Astrocyte of the hippocampus (primary cell): Measurements from ENCODE around the gene PGA3.
"Not testable (repeated sequence)": the region's sequence is repeated elsewhere in the genome, so short reads cannot be mapped to it uniquely, and the experiment has no call there.

Experiments used
- DNase-seq: peaks from one replicate; pipeline ENCODE4 v3.0.0; 2011; ENCODE audit warnings: low read depth, low spot score

Gene PGA3

DNA sequence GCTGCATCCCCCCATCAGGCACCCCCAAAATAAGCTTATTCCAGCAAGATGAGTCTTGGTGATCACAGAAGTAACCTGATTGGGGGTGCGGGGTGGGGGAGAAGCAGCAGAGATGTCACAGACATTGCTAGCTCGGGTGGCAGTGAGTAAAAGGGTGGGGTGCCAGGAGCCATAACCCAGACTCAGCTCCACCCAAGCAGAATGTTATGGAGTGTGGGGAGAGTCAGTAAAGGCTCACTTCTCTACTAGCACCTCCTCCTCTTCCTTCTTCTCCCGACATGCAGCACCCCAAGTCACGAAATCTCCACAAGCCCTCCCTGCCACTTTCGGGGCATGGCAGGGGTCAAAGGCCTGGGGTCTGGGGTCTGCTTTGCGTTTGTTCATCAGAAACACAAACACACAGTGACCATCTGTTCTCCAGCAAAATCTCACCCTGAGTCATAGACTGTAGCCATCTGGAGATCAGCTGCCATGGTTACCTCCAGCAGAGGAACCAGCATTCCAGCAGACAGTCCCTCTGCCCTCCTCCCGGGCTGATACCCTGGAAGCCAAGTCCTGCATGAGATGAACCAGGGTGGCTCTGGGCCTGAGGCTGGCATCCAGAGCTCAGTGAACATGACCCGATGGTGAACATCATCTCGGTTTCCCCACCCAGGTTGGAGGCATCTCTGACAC lies 4.5 kb downstream of the PGA3 start:
- DNase-seq = not testable (repeated sequence)

GRCh38 chr11:61210629-61211028 lies 7.3 kb downstream of the PGA3 start:
- DNase-seq = not testable (repeated sequence)

GRCh38 chr11:61211327-61211952 lies 8.1 kb downstream of the PGA3 start:
- not testable (repeated sequence) for DNase-seq

DNA sequence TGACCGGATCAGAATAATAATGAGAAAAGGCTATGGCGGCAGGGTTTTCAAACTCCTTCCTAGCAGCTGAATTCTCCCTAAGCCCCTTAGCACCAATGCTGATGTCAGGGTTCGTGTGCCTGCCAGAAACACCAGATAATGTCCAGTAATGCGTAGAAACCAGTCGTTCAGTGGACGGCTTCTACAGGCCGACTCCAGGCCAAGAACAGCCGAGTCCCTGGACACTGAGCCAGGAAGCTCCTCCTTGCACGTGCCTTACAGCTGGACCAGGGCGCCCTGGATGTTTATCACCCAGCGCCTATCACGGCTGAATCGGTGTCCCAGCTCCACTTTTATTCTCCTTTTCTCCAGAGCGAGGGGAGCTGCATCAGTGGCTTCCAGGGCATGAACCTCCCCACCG lies 8.9 kb downstream of the PGA3 start:
- not testable (repeated sequence) for DNase-seq

DNA sequence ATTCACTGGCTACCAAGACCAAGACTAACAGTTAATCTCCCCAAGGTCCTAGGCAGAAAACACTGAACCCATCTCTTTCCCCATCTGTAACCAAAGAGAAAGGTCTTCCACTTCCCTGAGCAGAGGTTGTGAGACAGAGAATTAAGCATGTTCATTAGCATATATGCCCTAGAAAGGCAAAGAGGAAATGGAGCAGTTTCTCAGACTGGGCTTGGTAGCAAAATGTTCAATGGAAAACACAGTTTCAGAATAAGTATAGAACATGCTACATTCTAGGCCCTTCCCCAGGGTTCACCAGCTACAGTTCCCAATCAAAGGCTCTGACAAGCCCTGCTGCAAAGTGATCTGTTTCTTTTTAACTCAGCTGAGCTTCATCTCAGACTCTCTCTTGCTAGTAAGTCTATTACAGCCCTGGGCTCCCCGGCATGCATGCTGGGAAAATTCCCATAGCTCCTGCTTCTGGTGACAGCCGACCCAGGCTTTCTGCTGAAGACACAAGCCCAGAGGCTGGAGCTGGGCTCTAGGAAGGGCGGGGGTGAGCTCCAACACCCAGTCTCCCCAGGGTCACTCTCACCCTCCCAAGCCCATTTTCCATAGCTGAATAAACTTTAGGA lies 10.5 kb downstream of the PGA3 start:
- DNase-seq = not testable (repeated sequence)

GRCh38 chr11:61218306-61218705 lies 15.0 kb downstream of the PGA3 start:
- not testable (repeated sequence) for DNase-seq

GRCh38 chr11:61219016-61219415 lies 15.7 kb downstream of the PGA3 start:
- DNase-seq = not testable (repeated sequence)

DNA sequence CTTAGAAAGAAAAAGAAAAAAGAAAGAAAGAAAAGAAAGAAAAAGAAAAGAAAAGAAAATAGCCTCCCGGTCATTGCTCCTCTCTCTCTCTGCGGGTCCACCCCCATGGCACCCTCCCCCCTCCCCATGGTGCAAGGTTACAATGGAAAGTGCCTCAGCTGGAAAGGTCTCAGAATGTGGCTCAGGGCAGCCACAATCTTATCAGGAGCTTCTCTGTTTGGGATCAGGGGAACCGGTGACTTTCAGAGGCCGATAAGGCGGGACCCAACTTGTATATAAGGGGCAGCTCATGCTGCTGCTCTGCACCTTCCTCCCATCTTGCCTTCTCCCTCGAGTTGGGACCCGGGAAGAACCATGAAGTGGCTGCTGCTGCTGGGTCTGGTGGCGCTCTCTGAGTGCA lies 18.7 kb downstream of the PGA3 start, which contains the start of gene PGA4:
Gene PGA4 (plus strand): TSS at position 301 of the 400 bp plus-strand sequence. CDS start 54 bp downstream, at position 355.
- DNase-seq = not testable (repeated sequence)

DNA sequence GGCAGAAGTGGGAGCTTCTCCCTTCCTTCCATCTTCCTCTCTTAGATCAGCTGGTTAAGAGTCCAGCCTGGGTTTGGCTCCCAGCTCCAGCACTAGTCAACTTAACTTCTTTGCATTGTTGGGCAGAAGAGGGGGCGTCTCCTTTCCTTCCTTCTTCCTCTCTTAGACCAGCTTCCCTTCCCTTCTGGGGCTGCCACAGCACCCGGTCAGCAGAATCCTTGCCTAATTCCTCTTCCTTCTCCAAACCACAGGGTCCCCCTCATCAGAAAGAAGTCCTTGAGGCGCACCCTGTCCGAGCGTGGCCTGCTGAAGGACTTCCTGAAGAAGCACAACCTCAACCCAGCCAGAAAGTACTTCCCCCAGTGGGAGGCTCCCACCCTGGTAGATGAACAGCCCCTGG lies 19.4 kb downstream of the PGA3 start:
- DNase-seq = not testable (repeated sequence)

DNA sequence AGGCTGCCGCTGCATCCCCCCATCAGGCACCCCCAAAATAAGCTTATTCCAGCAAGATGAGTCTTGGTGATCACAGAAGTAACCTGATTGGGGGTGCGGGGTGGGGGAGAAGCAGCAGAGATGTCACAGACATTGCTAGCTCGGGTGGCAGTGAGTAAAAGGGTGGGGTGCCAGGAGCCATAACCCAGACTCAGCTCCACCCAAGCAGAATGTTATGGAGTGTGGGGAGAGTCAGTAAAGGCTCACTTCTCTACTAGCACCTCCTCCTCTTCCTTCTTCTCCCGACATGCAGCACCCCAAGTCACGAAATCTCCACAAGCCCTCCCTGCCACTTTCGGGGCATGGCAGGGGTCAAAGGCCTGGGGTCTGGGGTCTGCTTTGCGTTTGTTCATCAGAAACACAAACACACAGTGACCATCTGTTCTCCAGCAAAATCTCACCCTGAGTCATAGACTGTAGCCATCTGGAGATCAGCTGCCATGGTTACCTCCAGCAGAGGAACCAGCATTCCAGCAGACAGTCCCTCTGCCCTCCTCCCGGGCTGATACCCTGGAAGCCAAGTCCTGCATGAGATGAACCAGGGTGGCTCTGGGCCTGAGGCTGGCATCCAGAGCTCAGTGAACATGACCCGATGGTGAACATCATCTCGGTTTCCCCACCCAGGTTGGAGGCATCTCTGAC lies 23.3 kb downstream of the PGA3 start:
- DNase-seq = not testable (repeated sequence)

GRCh38 chr11:61229458-61229857 lies 26.1 kb downstream of the PGA3 start:
- DNase-seq = not testable (repeated sequence)

DNA sequence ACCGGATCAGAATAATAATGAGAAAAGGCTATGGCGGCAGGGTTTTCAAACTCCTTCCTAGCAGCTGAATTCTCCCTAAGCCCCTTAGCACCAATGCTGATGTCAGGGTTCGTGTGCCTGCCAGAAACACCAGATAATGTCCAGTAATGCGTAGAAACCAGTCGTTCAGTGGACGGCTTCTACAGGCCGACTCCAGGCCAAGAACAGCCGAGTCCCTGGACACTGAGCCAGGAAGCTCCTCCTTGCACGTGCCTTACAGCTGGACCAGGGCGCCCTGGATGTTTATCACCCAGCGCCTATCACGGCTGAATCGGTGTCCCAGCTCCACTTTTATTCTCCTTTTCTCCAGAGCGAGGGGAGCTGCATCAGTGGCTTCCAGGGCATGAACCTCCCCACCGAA lies 27.7 kb downstream of the PGA3 start:
- DNase-seq = not testable (repeated sequence)

DNA sequence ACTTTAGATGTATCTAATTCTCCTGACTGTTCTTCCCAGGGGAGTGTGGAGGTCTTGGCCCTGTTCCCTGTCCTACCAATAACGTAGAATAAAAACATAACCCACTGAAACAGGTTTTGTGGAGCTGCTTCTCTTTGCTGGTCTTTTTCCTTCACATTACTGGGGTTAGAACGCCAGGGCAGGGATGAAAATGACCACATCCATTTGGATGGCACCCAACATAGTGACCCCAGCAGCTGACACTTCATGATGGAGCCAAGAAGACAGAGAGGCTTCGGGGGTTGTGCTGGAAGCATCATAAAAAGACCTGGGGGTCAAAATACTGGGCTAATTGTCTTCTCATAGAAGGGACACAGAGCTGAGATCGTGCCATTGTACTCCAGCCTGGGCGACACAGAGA lies 28.3 kb downstream of the PGA3 start:
- DNase-seq = not testable (repeated sequence)

DNA sequence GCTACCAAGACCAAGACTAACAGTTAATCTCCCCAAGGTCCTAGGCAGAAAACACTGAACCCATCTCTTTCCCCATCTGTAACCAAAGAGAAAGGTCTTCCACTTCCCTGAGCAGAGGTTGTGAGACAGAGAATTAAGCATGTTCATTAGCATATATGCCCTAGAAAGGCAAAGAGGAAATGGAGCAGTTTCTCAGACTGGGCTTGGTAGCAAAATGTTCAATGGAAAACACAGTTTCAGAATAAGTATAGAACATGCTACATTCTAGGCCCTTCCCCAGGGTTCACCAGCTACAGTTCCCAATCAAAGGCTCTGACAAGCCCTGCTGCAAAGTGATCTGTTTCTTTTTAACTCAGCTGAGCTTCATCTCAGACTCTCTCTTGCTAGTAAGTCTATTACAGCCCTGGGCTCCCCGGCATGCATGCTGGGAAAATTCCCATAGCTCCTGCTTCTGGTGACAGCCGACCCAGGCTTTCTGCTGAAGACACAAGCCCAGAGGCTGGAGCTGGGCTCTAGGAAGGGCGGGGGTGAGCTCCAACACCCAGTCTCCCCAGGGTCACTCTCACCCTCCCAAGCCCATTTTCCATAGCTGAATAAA lies 29.3 kb downstream of the PGA3 start:
- DNase-seq = not testable (repeated sequence)

DNA sequence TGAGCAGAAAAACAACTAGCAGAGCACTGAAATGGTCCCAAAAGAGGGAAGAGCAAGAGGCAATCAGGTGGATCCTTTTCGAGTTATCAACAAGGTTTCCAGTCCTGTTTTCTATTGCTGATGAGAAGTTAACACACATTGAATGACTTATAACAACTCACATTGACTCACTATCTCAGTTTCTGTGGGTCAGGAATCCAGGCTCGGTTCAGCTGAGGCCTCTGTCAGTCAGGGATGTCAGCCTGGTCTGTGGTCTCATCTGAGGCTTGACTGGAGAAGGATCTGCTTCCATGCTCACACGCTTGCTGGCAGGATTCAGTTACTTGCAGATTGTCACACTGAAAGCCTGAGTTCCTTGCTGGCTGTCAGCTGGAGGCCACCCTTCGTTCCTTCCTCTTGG lies 33.8 kb downstream of the PGA3 start:
- DNase-seq = not testable (repeated sequence)

GRCh38 chr11:61240288-61240687 lies 37.0 kb downstream of the PGA3 start:
- not testable (repeated sequence) for DNase-seq

DNA sequence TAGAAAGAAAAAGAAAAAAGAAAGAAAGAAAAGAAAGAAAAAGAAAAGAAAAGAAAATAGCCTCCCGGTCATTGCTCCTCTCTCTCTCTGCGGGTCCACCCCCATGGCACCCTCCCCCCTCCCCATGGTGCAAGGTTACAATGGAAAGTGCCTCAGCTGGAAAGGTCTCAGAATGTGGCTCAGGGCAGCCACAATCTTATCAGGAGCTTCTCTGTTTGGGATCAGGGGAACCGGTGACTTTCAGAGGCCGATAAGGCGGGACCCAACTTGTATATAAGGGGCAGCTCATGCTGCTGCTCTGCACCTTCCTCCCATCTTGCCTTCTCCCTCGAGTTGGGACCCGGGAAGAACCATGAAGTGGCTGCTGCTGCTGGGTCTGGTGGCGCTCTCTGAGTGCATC lies 37.6 kb downstream of the PGA3 start, which contains the start of gene PGA5:
Gene PGA5 (plus strand): TSS at position 301 of the 400 bp plus-strand sequence. CDS start 52 bp downstream, at position 353.
- DNase-seq = not testable (repeated sequence)

DNA sequence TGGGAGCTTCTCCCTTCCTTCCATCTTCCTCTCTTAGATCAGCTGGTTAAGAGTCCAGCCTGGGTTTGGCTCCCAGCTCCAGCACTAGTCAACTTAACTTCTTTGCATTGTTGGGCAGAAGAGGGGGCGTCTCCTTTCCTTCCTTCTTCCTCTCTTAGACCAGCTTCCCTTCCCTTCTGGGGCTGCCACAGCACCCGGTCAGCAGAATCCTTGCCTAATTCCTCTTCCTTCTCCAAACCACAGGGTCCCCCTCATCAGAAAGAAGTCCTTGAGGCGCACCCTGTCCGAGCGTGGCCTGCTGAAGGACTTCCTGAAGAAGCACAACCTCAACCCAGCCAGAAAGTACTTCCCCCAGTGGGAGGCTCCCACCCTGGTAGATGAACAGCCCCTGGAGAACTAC lies 38.2 kb downstream of the PGA3 start:
- DNase-seq = not testable (repeated sequence)

DNA sequence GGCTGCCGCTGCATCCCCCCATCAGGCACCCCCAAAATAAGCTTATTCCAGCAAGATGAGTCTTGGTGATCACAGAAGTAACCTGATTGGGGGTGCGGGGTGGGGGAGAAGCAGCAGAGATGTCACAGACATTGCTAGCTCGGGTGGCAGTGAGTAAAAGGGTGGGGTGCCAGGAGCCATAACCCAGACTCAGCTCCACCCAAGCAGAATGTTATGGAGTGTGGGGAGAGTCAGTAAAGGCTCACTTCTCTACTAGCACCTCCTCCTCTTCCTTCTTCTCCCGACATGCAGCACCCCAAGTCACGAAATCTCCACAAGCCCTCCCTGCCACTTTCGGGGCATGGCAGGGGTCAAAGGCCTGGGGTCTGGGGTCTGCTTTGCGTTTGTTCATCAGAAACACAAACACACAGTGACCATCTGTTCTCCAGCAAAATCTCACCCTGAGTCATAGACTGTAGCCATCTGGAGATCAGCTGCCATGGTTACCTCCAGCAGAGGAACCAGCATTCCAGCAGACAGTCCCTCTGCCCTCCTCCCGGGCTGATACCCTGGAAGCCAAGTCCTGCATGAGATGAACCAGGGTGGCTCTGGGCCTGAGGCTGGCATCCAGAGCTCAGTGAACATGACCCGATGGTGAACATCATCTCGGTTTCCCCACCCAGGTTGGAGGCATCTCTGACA lies 42.1 kb downstream of the PGA3 start:
- DNase-seq = not testable (repeated sequence)

- not testable (repeated sequence) for DNase-seq
Measured at GRCh38 chr11:61248071-61248470, 44.8 kb downstream of the PGA3 start.

GRCh38 chr11:61249201-61249600 lies 45.9 kb downstream of the PGA3 start:
- DNase-seq = not testable (repeated sequence)
